ENCODE data around the gene PCBP4. TPM values are rescaled to one million over a fixed set of nuclear protein-coding genes. Genes with fewer than 3 reads are reported as not detected.

Gene PCBP4
- total RNA-seq, 1 donor from 2014 or later, result 30.5 TPM

GRCh38 chr3:51935886-51936755, 31.1 kb downstream of the PCBP4 start:
- TF ChIP-seq EZH2phosphoT487 (IDR thresholded peaks at IDR 0.05) (no peak), EZH2 (IDR thresholded peaks at IDR 0.05) (no peak), CTCF (IDR thresholded peaks at IDR 0.05) (no peak)
- Histone ChIP-seq H4K20me1 (ENCODE audit: low read depth) (peaks cover 15% of the 10 kb centered on the region), H3K79me2 (ENCODE audit: low read depth) (peaks cover 21% of the 10 kb centered on the region), H3K4me3 (no peak overlapping the region), H2AFZ (replicated peaks) (no peak overlapping the region), H3K4me1 (peaks cover 9% of the 10 kb centered on the region), H3K27ac (no peak overlapping the region), H3K27me3 (no peaks in the 10 kb centered on the region), H3F3A (ENCODE audit: low read depth) (no peaks in the 10 kb centered on the region), H3K9me3 (ENCODE audit: low read depth) (no peaks in the 10 kb centered on the region), H3K4me2 (no peak overlapping the region), H3K9ac (no peak overlapping the region), H3K36me3 (no peaks in the 10 kb centered on the region)
- Mint-ChIP-seq H3K36me3 (peaks cover 8% of the 10 kb centered on the region), H3K27ac (no peak overlapping the region), H3K4me3 (no peak overlapping the region), H3K27me3 (ENCODE audit: insufficient read depth, low read depth) (peaks cover 6% of the 10 kb centered on the region), H3K4me1 (peaks cover 11% of the 10 kb centered on the region), H3K9me3 (no peaks in the 10 kb centered on the region)
- DNase-seq (ENCODE audit: low spot score), result no peak

GRCh38 chr3:51934991-51935885, 32.0 kb downstream of the PCBP4 start:
- H3K4me3 Mint-ChIP-seq, result no peak overlapping the region
- H3K36me3 ChIP-seq, result no peaks in the 10 kb centered on the region
- no peak for DNase-seq (ENCODE audit: low spot score)

More at GRCh38 chr3:51934991-51935885, 32.0 kb downstream of the PCBP4 start:
- no peak overlapping the region for H3K9ac ChIP-seq
- H3F3A ChIP-seq (ENCODE audit: low read depth), result no peaks in the 10 kb centered on the region
- H3K27ac Mint-ChIP-seq, result no peak overlapping the region
- H3K4me2 ChIP-seq, result no peak overlapping the region
- H3K36me3 Mint-ChIP-seq, result peaks cover 9% of the 10 kb centered on the region
- H2AFZ ChIP-seq (replicated peaks), result no peak overlapping the region
- peaks cover 13% of the 10 kb centered on the region for H3K79me2 ChIP-seq (ENCODE audit: low read depth)
- no peaks in the 10 kb centered on the region for H3K9me3 ChIP-seq (ENCODE audit: low read depth)
- peaks cover 1% of the 10 kb centered on the region for H3K4me1 ChIP-seq
- peaks cover 6% of the 10 kb centered on the region for H3K27me3 Mint-ChIP-seq (ENCODE audit: insufficient read depth, low read depth)
- TF ChIP-seq EZH2 (IDR thresholded peaks at IDR 0.05), result no peak
- no peak for TF ChIP-seq EZH2phosphoT487 (IDR thresholded peaks at IDR 0.05)
- TF ChIP-seq CTCF (IDR thresholded peaks at IDR 0.05), result no peak
- no peaks in the 10 kb centered on the region for H3K9me3 Mint-ChIP-seq
- H3K4me1 Mint-ChIP-seq, result peaks cover 2% of the 10 kb centered on the region
- no peak overlapping the region for H3K4me3 ChIP-seq
- no peak overlapping the region for H3K27ac ChIP-seq
- H3K27me3 ChIP-seq, result no peaks in the 10 kb centered on the region
- H4K20me1 ChIP-seq (ENCODE audit: low read depth), result peaks cover 12% of the 10 kb centered on the region

Data from neural progenitor cell (in vitro differentiated cells).